OCI-LY3 (cell line): ENCODE results near the gene TAGAP.

Source experiments
- EZH2phosphoT487 ChIP-seq: fragments of 200-600 bp; shearing (Covaris generic); IDR thresholded peaks from 2 replicates; pipeline ENCODE4 v1.6.1; 2018; ENCODE audit warnings: antibody characterized with exemption, mixed run types, low read depth
- TF ChIP-seq, protein P1 (sequence below): fragments of 200-600, 300-600 bp; sonication (generic); IDR thresholded peaks from 2 replicates; pipeline ENCODE4 v1.5.1; 2014; ENCODE audit warnings: antibody characterized with exemption, low read length, low read depth

DNA sequence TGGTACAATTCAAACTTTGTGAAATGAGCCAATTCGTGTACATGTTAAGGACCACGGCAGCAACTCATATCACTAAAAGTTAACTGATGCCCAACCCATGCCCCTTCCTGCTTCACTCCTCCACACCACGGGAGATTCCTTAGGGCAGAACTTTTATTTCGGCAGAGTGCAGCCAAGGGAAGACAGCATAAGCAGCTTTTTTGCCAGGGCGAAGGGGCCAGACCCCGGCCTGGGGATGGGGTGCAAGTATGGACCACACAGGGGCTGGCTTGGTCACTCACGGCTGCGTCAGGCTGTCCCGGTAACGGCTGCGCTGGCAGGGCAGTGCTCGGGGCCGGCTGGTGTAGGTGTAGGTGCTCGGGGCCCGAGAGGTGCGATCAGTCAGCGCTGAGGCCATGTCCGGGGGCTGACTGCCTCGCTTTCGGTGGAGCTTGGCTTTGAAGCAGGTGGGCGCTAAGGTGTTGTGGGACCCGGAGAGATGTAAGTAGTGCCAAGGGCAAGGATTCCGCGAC is 45.6 kb downstream of the TAGAP start:
- TF ChIP-seq, protein P1, sequence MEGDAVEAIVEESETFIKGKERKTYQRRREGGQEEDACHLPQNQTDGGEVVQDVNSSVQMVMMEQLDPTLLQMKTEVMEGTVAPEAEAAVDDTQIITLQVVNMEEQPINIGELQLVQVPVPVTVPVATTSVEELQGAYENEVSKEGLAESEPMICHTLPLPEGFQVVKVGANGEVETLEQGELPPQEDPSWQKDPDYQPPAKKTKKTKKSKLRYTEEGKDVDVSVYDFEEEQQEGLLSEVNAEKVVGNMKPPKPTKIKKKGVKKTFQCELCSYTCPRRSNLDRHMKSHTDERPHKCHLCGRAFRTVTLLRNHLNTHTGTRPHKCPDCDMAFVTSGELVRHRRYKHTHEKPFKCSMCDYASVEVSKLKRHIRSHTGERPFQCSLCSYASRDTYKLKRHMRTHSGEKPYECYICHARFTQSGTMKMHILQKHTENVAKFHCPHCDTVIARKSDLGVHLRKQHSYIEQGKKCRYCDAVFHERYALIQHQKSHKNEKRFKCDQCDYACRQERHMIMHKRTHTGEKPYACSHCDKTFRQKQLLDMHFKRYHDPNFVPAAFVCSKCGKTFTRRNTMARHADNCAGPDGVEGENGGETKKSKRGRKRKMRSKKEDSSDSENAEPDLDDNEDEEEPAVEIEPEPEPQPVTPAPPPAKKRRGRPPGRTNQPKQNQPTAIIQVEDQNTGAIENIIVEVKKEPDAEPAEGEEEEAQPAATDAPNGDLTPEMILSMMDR = no peak
- no peak for TF ChIP-seq EZH2phosphoT487
